Trophoblast cell (in vitro differentiated cells and primary cell): ENCODE measurements around the gene GRM2.

Experiments used
- DNase-seq, 2 donors: peaks; one replicate each; pipeline ENCODE4 v3.0.0-alpha.2; 2016
- H2AFZ ChIP-seq: 2 replicates; pipeline ENCODE4 v1.6.1; 2013; ENCODE audit warnings: low read length, moderate library complexity, mild to moderate bottlenecking; ENCODE audit not compliant: insufficient read depth, poor library complexity
- H2AK5ac ChIP-seq: 2 replicates; pipeline ENCODE4 v1.6.1; 2013; ENCODE audit warnings: mild to moderate bottlenecking, low read length
- H2BK120ac ChIP-seq: 2 replicates; pipeline ENCODE4 v1.6.1; 2013; ENCODE audit warnings: low read length, mild to moderate bottlenecking, moderate library complexity; ENCODE audit not compliant: insufficient read depth, poor library complexity
- H2BK12ac ChIP-seq: 2 replicates; pipeline ENCODE4 v1.6.1; 2013; ENCODE audit warnings: mild to moderate bottlenecking, low read length, moderate library complexity
- H2BK5ac ChIP-seq: 2 replicates; pipeline ENCODE4 v1.6.1; 2013; ENCODE audit warnings: low read length, low read depth, moderate library complexity, mild to moderate bottlenecking; ENCODE audit not compliant: poor library complexity
- H3K14ac ChIP-seq: 2 replicates; pipeline ENCODE4 v1.6.1; 2013; ENCODE audit warnings: mild to moderate bottlenecking, low read length
- H3K18ac ChIP-seq: 2 replicates; pipeline ENCODE4 v1.6.1; 2013; ENCODE audit warnings: mild to moderate bottlenecking, low read length
- H3K23ac ChIP-seq: 2 replicates; pipeline ENCODE4 v1.6.1; 2013; ENCODE audit warnings: low read length
- H3K27ac ChIP-seq: 2 replicates; pipeline ENCODE4 v1.5.1; 2013; ENCODE audit warnings: low read depth, mild to moderate bottlenecking, inconsistent platforms, low read length, moderate library complexity
- H3K27me3 ChIP-seq: 2 replicates; pipeline ENCODE4 v1.6.1; 2013; ENCODE audit warnings: inconsistent platforms, mild to moderate bottlenecking, low read length, moderate library complexity; ENCODE audit not compliant: insufficient read depth
- H3K36me3 ChIP-seq, 2 experiments: 1 replicate in 1 of 2; 2 replicates in 1 of 2; pipeline ENCODE4 v1.6.1; 2013; ENCODE audit warnings: low read length in 2 of 2, mild to moderate bottlenecking in 2 of 2, moderate library complexity in 1 of 2; ENCODE audit not compliant: insufficient read depth in 2 of 2, control insufficient read depth in 1 of 2
- H3K4ac ChIP-seq: 2 replicates; pipeline ENCODE4 v1.6.1; 2013; ENCODE audit warnings: low read depth, mild to moderate bottlenecking, low read length, moderate library complexity
- H3K4me1 ChIP-seq, 2 experiments: 1 replicate in 1 of 2; 2 replicates in 1 of 2; pipeline ENCODE4 v1.6.1; 2013; ENCODE audit warnings: low read length in 2 of 2, mild to moderate bottlenecking in 2 of 2, moderate library complexity in 1 of 2; ENCODE audit not compliant: insufficient read depth in 2 of 2, control insufficient read depth in 1 of 2
- H3K4me2 ChIP-seq: 2 replicates; pipeline ENCODE4 v1.6.1; 2013; ENCODE audit warnings: inconsistent platforms, mild to moderate bottlenecking, low read length, moderate library complexity
- H3K4me3 ChIP-seq: 2 replicates; pipeline ENCODE4 v1.5.1; 2013; ENCODE audit warnings: mild to moderate bottlenecking, low read depth, low read length, inconsistent platforms
- H3K79me1 ChIP-seq: one replicate; pipeline ENCODE4 v1.6.1; 2013; ENCODE audit warnings: low read length
- H3K79me2 ChIP-seq: 2 replicates; pipeline ENCODE4 v1.6.1; 2013; ENCODE audit warnings: low read length, mild to moderate bottlenecking; ENCODE audit not compliant: control insufficient read depth, insufficient read depth, poor library complexity
- H3K9ac ChIP-seq: 2 replicates; pipeline ENCODE4 v1.6.1; 2013; ENCODE audit warnings: mild to moderate bottlenecking, low read length
- H3K9me3 ChIP-seq: 2 replicates; pipeline ENCODE4 v1.6.1; 2013; ENCODE audit warnings: low read depth, mild to moderate bottlenecking, control low read depth, inconsistent platforms, low read length; ENCODE audit not compliant: insufficient read depth
- H4K12ac ChIP-seq: 2 replicates; pipeline ENCODE4 v1.6.1; 2013; ENCODE audit warnings: low read depth, mild to moderate bottlenecking, low read length, moderate library complexity
- H4K8ac ChIP-seq: 2 replicates; pipeline ENCODE4 v1.6.1; 2013; ENCODE audit warnings: low read depth, mild to moderate bottlenecking, low read length, moderate library complexity
- H4K91ac ChIP-seq: one replicate; pipeline ENCODE4 v1.6.1; 2013; ENCODE audit warnings: low read depth, mild to moderate bottlenecking, low read length, moderate library complexity
- WGBS: extraction: QIAGEN DNeasy Blood & Tissue Kit; methylation state at CpG from one replicate; pipeline ENCODE4 v1.1.7; 2013; ENCODE audit warnings: missing lambda C conversion rate; ENCODE audit not compliant: insufficient read length, insufficient coverage; ENCODE audit errors: extremely low coverage; 5-methylcytosine and 5-hydroxymethylcytosine counted together

The GRM2 gene

DNA sequence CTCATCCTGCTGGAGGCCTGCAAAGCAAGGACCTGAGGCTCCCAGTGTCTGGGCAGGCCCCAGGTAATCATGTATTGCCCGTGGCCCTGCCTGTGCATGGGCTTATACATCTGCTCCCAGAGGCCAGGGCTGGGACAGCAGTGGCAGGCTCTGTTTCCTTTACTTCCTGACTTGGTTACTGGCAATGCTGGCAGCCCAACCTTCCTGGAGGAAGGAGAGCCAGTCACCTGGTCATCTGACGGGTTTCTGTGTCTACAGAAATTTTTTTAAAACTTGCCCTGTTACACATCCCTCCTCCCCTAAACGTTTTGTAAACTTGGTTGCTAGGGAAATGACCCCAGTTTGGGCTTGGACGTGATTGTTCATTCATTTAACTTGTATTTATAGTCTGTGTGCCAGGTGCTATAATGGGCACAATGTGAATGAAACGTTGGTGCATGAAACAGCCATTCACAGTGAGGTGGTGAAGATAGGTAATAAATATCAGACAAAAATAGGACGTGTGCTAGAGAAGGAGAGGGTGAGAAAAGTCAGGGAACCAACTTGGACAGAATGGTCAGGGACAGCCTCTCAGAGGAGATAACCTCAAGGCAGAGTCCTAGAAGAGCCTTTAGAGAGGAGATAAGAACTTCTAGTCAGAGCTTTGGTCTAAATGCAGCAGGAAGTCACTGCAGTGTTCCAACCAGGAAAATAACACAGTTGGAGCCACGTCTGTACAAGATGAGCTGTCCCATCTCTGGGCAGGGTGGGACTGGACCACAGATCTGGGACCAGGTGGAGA lies 21.7 kb upstream of the GRM2 start:
- no peak overlapping the region for H4K12ac ChIP-seq
- no peak overlapping the region for H4K8ac ChIP-seq
- H3K18ac ChIP-seq: no peak overlapping the region
- H3K14ac ChIP-seq: no peak overlapping the region
- H3K36me3 ChIP-seq: peaks cover 19 to 23% of the 10 kb centered on the region in 2 experiments
- H3K9ac ChIP-seq: no peak overlapping the region
- no peak overlapping the region for H3K23ac ChIP-seq
- no peak overlapping the region for H2AFZ ChIP-seq
- no peak overlapping the region for H3K27ac ChIP-seq
- no peaks in the 10 kb centered on the region for H3K79me2 ChIP-seq
- H3K4me2 ChIP-seq: no peak overlapping the region
- no peak overlapping the region for H2BK12ac ChIP-seq
- no peaks in the 10 kb centered on the region for H3K79me1 ChIP-seq
- no peak overlapping the region for H4K91ac ChIP-seq
- H2BK120ac ChIP-seq: no peak overlapping the region
- no peak overlapping the region for H3K4me3 ChIP-seq
- no peaks in the 10 kb centered on the region for H3K9me3 ChIP-seq
- H2AK5ac ChIP-seq: no peak overlapping the region
- no peaks in the 10 kb centered on the region for H3K27me3 ChIP-seq
- no peak overlapping the region for H2BK5ac ChIP-seq
- peaks cover 0 to 10% of the 10 kb centered on the region in 2 experiments for H3K4me1 ChIP-seq
- DNase-seq: no peak
- no peak overlapping the region for H3K4ac ChIP-seq
- no CpG with 5 or more reads among the region's 7 CpGs for WGBS

DNA sequence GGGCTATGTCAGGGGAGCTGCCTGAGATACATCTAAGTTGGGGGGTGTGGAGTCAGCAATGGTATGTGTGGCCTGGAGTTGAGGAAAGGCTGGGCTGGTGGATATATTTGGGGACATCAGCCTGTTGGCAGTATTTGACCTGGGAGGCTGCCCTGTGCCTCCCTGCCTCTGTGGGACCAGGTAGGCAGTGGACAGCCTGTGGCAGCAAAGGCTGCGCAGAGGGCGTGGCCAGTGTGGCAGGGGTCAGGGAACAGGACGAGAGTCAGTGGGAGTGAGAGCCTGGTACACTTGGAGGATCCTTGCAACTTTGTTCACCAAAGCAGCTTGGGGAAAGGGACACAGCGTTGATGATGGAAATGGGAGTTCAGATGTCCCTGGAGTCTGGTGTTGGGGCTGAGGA lies 20.8 kb upstream of the GRM2 start:
- no peak overlapping the region for H4K12ac ChIP-seq
- no CpG with 5 or more reads among the region's 4 CpGs for WGBS
- H3K9me3 ChIP-seq: no peaks in the 10 kb centered on the region

DNA sequence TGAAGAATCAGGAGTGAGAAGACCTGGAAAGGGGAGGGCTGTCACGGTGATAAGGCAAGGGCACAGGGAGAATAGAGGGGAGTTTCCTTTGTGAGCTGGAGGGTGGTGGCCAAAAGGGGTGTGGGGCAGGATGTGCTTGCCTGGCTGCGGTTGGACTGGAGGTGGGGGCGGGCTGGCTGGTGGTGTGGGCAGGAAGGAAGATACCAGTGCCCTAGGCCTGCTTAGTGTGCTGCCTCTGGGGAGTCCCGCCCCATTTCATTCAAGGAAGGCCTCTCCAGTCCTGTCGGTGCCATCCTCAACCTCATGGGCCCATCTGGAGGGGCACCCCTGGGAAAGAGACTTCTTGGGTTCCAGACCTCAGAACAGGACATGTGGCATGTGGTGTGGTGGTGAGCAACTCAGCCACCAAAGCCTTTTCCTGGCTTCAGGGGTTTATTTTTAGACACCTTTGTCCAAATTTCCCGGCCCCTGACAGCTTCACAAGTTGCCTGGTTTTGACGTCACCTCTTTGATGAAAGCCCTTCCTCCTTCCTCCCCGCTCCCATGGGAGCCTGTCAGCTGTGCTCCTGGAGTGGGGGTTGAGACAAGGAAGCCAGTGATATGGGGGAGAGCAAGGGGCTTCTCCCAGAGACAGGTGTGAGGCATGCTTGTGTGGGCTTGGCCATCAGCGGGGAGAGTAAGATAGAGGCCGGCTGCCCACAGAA lies 20.2 kb upstream of the GRM2 start:
- Histone ChIP-seq H3K18ac (no peak overlapping the region), H4K91ac (no peak overlapping the region), H3K4me1 (peaks cover 0 to 6% of the 10 kb centered on the region in 2 experiments), H2BK5ac (no peak overlapping the region), H2BK120ac (no peak overlapping the region), H3K4me2 (no peak overlapping the region), H3K9me3 (no peaks in the 10 kb centered on the region), H3K79me2 (no peaks in the 10 kb centered on the region), H3K9ac (no peak overlapping the region), H3K27me3 (no peaks in the 10 kb centered on the region), H2BK12ac (no peak overlapping the region), H3K36me3 (peaks cover 19 to 23% of the 10 kb centered on the region in 2 experiments), H3K27ac (no peak overlapping the region), H2AFZ (no peak overlapping the region), H3K14ac (no peak overlapping the region), H4K12ac (no peak overlapping the region), H2AK5ac (no peak overlapping the region), H3K4me3 (no peak overlapping the region), H3K23ac (no peak overlapping the region), H4K8ac (no peak overlapping the region), H3K79me1 (no peaks in the 10 kb centered on the region), H3K4ac (no peak overlapping the region)
- no CpG with 5 or more reads among the region's 10 CpGs for WGBS
- no peak for DNase-seq

More for the DNA sequence above, 20.8 kb upstream of the GRM2 start:
- no peak overlapping the region for H4K91ac ChIP-seq
- H3K14ac ChIP-seq: no peak overlapping the region
- H3K23ac ChIP-seq: no peak overlapping the region
- no peaks in the 10 kb centered on the region for H3K79me2 ChIP-seq
- no peak overlapping the region for H3K27ac ChIP-seq
- H2AK5ac ChIP-seq: no peak overlapping the region
- H3K27me3 ChIP-seq: no peaks in the 10 kb centered on the region
- H2BK5ac ChIP-seq: no peak overlapping the region
- H3K4me3 ChIP-seq: no peak overlapping the region
- no peaks in the 10 kb centered on the region for H3K79me1 ChIP-seq
- H3K18ac ChIP-seq: no peak overlapping the region
- no peak overlapping the region for H3K4me2 ChIP-seq
- no peak overlapping the region for H2BK120ac ChIP-seq
- peaks cover 0 to 10% of the 10 kb centered on the region in 2 experiments for H3K4me1 ChIP-seq
- no peak overlapping the region for H2AFZ ChIP-seq
- H2BK12ac ChIP-seq: no peak overlapping the region
- H3K36me3 ChIP-seq: peaks cover 19 to 23% of the 10 kb centered on the region in 2 experiments
- no peak overlapping the region for H3K4ac ChIP-seq
- no peak for DNase-seq
- H4K8ac ChIP-seq: no peak overlapping the region
- H3K9ac ChIP-seq: no peak overlapping the region

DNA sequence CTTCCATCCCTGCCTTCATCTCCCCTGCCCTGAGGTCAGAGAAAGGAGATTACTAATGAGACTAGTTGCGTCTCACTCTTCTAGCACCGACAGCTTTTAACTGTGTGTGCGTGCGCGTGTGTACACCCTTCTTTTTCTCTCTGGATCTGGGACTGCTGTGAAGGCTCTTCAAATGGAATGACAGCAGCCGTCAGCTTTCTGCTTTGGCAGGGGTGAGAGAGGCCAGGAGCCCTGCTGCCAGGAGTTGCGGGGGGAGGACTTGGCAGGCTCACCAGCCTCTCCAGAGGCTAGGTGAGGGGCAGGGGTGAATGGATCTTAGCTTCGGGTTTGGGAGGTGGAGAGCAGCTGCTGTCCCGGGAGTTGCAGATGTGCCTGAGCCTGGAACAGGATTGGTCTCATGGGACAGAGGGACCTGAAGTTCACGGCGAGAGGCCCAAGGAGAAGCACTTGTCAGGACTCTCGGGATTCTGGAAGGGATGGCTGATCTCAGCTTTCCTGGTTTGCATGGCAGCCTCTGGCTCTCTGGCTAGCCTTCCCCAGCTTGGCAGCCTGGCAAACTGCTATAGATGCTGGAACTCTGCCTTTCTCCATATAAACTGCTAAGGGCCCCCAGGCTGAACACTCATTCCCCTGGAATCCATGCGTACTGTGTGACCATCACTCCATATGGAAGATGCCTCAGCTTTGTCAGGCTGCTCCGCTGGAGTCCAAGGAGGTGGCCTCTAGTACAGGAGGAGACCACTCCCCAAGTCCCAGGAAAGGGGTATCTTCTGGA lies 19.2 kb upstream of the GRM2 start:
- H2BK120ac ChIP-seq: no peak overlapping the region
- H3K36me3 ChIP-seq: peaks cover 21 to 23% of the 10 kb centered on the region in 2 experiments
- no peak overlapping the region for H3K4ac ChIP-seq
- no peak overlapping the region for H4K8ac ChIP-seq
- no peak overlapping the region for H3K18ac ChIP-seq
- no peak overlapping the region for H3K23ac ChIP-seq
- no peak overlapping the region for H2BK5ac ChIP-seq
- no peak overlapping the region for H4K12ac ChIP-seq
- H3K9ac ChIP-seq: no peak overlapping the region
- WGBS: no CpG with 5 or more reads among the region's 14 CpGs
- H3K4me1 ChIP-seq: peaks cover 0 to 3% of the 10 kb centered on the region in 2 experiments
- H3K27me3 ChIP-seq: no peaks in the 10 kb centered on the region
- no peaks in the 10 kb centered on the region for H3K9me3 ChIP-seq
- no peak overlapping the region for H3K4me2 ChIP-seq
- no peak overlapping the region for H3K14ac ChIP-seq
- no peak overlapping the region for H3K4me3 ChIP-seq
- no peak overlapping the region for H2BK12ac ChIP-seq
- no peaks in the 10 kb centered on the region for H3K79me2 ChIP-seq
- H2AK5ac ChIP-seq: no peak overlapping the region
- H4K91ac ChIP-seq: no peak overlapping the region
- H2AFZ ChIP-seq: no peak overlapping the region
- DNase-seq: peak; percentile 35 to 72
- no peak overlapping the region for H3K27ac ChIP-seq
- no peaks in the 10 kb centered on the region for H3K79me1 ChIP-seq
